Glomerular endothelial cell (primary cell): ENCODE measurements around the gene AGO3. TPM values are rescaled to one million over a fixed set of nuclear protein-coding genes. Genes with fewer than 3 reads are reported as not detected.
"Not testable (repeated sequence)": the region's sequence is repeated elsewhere in the genome, so short reads cannot be mapped to it uniquely, and the experiment has no call there.

ENCODE experiments used
- DNase-seq: peaks from one replicate; pipeline ENCODE4 v3.0.0-alpha.2; 2011; ENCODE audit warnings: low read depth, low spot score; ENCODE audit errors: extremely low read depth
- total RNA-seq: library from RNA; depleted of rRNA; stranded (reverse); fragments of >200 nt; gene quantifications from 2 replicates; pipeline ENCODE4 v1.2.3, GENCODE V29; 2015

AGO3 gene
- total RNA-seq, 1 donor from 2014 or later: 16.5 TPM

DNA sequence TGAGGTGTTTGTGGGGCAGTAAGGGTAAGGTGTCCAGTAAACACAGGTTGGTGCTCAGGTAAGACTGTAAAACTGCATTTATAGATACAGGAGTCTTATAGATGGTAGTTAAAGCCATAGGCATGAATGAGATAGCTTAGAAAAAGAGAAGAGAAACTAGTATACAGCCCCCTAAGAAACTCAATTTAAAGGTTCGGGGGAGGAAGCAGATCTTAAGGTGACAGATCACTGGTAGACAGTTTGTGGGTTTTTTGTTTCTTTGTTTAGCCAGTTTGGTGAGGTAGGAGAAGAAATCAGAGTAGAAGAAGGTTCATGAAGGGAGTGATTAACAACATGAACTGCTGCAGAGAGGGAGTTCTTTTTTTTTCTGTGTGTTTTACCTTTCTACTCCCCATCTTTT, 6.1 kb upstream of the AGO3 start:
- DNase-seq: no peak

DNA sequence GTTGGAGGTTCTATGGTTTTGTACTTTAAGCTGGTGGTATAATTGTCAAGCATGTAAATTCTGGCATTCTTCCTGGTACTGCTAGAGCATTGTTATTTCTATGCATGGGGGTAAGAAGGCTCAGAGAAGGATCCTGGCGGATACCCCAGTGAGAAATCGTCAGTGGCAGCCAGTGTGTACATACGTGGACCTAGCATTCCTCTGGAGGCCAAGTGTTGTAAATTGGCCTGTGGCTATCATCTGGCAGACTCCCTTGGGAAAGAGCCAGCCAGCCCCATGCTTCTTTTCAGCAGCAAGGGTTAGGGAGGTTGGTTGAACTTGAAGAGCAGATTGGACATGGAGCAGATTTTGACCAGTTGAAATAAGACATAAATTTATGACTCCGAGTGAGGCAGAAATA, 5.2 kb upstream of the AGO3 start:
- no peak for DNase-seq

GRCh38 chr1:35927472-35927871, 3.4 kb upstream of the AGO3 start:
- DNase-seq: no peak

GRCh38 chr1:35929730-35930592, 944 bp upstream of the AGO3 start:
- DNase-seq: no peak

DNA sequence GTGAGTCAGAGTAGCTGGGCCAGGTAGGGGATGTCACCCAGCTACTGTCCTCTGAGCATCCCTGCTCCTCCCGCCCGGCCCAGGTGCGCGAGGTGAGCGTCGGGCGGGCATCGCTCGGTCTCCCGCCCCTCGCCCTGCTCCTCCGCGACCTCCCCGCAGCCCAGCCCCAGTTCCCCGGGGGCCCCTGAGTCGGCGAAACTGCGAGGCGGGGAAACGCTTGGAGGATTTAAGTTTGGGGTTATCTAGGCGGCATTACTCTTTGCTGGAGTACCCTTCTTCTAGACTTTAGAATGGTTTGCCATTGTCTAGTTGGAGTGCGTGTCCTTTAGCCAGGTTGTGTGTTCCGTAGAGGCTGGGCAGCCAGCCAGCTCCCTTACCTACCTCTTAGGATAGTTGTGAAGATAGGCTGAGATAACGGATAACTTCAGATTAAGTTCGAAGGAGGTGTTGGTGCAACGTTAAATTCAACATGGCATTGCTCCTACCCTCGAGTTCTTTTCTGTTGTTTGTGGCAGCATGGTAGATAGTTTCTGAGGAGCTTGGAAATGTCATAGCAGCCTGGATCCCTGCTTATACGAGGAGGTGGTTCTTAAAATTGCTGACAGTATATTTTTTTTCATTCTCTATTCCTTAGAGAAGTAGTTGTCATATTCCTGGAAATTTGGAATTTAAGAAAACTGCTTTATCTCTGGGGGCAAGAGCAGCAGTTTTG, 697 bp downstream of the AGO3 start:
- DNase-seq: no peak

- DNase-seq: no peak
Observed at GRCh38 chr1:35932158-35932636, 1.3 kb downstream of the AGO3 start.

DNA sequence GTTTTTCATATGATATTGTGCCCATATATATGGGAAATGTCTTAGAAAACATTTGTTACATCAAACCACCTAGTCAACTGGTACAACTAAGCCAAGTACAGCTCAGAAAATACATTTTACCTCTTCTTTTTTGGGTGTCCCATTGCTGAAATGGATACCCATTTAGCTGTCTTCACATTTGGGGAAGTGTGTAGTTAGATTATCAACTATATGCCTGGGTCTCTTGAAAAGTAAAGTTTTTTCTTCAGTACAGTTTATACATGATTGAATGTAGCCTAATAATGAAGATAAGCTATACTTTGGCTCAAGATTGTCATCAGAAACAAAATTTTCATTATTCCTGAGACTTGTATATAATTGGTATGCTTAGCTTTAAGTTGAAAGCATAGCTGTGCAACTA, 2.0 kb downstream of the AGO3 start:
- no peak for DNase-seq

GRCh38 chr1:35935442-35936388, 4.8 kb downstream of the AGO3 start:
- no peak for DNase-seq

- no peak for DNase-seq
Observed at GRCh38 chr1:35936838-35937237, 5.9 kb downstream of the AGO3 start.

- no peak for DNase-seq
Observed at GRCh38 chr1:35939484-35939883, 8.6 kb downstream of the AGO3 start.

DNA sequence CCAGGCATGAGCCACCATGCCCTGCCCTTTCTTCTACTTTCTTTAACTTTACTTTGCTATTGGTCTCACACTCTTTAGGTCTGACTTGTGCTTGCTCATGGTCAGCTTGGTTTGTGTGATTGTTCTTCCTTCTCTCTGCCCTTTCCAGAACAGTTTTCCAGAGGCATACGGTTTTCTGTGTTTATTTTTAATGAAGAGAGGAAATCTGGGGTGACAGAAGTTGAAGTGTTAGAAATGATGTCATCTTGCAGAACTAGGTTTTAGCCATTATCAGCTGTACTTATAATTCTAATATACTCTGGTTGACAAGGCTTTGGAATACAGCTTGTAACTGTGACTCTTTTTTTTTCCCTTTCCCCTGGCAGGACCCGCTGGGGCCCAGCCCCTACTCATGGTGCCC, 14.4 kb downstream of the AGO3 start:
- DNase-seq: no peak

DNA sequence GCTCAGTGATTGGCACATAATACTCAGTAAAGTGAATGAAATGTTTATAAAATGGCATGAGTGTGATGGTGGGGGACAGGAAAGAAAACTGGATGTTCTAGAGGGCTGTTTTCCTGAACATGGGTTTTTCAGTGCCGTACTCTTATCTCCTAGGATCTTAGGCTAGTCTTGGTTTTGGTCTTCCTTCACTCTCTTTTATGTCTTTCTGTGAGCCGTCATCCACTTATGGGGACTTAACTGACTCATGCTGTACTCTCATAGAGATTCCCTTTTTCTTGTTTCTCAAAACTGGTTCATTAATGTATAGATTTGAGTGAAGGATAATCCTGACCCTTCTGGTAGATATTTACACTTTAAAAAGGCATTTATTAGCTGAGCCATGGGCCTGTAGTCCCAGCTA, 16.6 kb downstream of the AGO3 start:
- no peak for DNase-seq

DNA sequence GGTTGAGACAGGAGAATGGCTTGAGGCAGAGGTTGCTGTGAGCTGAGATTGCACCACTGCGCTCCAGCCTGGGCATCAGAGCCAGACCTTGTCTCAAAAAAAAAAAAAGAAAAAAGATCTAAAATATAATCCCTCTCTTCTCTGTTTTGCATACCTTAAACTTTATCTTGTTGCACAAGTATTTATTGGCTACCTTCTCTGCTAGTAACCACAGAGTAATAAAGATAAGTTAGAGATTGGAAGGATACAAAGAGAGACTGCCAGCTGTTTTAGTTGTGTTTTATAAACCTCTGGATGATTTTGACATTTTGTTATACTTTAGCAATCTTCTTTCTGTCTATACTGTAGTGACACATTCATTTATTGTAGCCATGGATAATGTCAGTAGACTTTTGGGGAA, 27.7 kb downstream of the AGO3 start:
- DNase-seq: no peak

- DNase-seq: no peak
Observed at GRCh38 chr1:35959304-35959703, 28.4 kb downstream of the AGO3 start.

- no peak for DNase-seq
Observed at GRCh38 chr1:35962952-35963351, 32.0 kb downstream of the AGO3 start.

GRCh38 chr1:35964277-35964676, 33.4 kb downstream of the AGO3 start:
- DNase-seq: not testable (repeated sequence)

- no peak for DNase-seq
Observed at GRCh38 chr1:35968396-35968795, 37.5 kb downstream of the AGO3 start.

- DNase-seq: no peak
Observed at GRCh38 chr1:35971601-35972000, 40.7 kb downstream of the AGO3 start.

DNA sequence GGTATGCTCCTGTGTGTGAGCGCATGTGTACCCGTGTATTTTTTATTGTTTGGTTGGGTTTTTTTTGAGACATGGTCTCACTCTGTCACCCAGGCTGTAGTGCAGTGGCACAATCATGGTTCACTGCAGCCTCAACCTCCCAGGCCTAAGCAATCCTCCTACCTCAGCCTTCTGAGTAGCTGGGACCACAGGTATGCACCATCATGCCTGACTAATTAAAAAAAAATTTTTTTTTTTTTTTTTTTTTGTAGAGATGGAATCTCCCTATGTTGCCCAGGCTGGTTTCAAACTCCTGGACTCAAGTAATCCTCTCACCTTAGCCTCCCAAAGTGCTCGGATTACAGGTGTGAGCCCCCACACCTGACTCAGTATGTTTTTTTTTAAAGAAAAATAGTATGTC, 41.7 kb downstream of the AGO3 start:
- DNase-seq: not testable (repeated sequence)

- no peak for DNase-seq
Observed at GRCh38 chr1:35980090-35980489, 49.2 kb downstream of the AGO3 start.

- DNase-seq: no peak
Observed at GRCh38 chr1:35988237-35988636, 57.3 kb downstream of the AGO3 start.
